Fibroblast of lung (primary cell): ENCODE results near the gene YBX3.

Experiments used
- CTCF ChIP-seq, 2 donors: IDR thresholded peaks in 1 of 2; conservative IDR thresholded peaks in 1 of 2; 1 replicate in 1 of 2; 2 replicates in 1 of 2; pipeline ENCODE4 v1.5.1; 2011 to 2012; ENCODE audit warnings: low read length in 2 of 2, control low read depth in 1 of 2, inconsistent platforms in 1 of 2, low read depth in 1 of 2, mild to moderate bottlenecking in 1 of 2
- EZH2 ChIP-seq: IDR thresholded peaks from 2 replicates; pipeline ENCODE4 v1.5.1; 2012; ENCODE audit warnings: low read length, control low read depth, mild to moderate bottlenecking; ENCODE audit errors: missing control alignments

GRCh38 chr12:10669533-10669932, 53.6 kb downstream of the YBX3 start:
- TF ChIP-seq CTCF (conservative IDR thresholded peaks at IDR 0.05 in 1 of 2, IDR thresholded peaks at IDR 0.05 in 1 of 2; ENCODE audit: low read depth in 1 of 2, low read length in 2 of 2): no peak
- no peak for TF ChIP-seq EZH2
